ENCODE results near the gene HELZ2.

DNA sequence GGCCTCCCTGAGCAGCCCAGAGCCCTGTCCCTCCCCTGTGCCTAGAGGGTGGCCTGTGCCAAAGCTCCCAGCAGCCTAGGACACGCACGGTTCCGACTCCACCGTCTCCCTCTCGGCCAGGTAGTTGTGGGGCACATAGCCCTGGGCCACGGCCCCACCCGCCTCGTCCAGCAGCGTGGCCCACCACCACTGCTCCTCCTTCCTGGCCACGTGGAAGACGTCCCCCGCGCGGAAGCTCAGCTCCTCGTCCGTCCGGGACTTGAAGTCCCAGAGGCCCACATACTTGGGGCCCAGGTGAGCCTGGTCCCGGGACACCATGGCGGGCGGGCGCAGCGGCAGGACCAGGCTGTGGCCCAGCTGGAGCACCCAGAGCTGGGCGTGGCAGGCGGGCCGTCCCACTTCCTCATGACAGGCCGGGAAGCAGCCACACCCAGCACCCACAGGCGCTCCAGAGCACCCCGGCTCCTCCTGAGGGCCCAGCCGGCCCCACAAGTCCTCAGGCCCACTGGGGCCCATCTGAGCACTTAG, 37.0 kb downstream of the HELZ2 start, which contains the start of gene PTK6:
- TF ChIP-seq POLR2A (IDR thresholded peaks at IDR 0.05; ENCODE audit: low read depth, low read length) = no peak
- TF ChIP-seq CTCF (conservative IDR thresholded peaks at IDR 0.05; ENCODE audit: low read depth, low read length) = no peak
- no peak for TF ChIP-seq MAFK (IDR thresholded peaks at IDR 0.05; ENCODE audit: low read depth, low read length)
- TF ChIP-seq FOS (IDR thresholded peaks at IDR 0.05; ENCODE audit: low read depth, low read length) = no peak
- no peak for TF ChIP-seq RAD21 (IDR thresholded peaks at IDR 0.05; ENCODE audit: low read length)
- TF ChIP-seq SMC3 (IDR thresholded peaks at IDR 0.05; ENCODE audit: low read depth, low read length) = no peak
